H9 (cell line): ENCODE measurements around the gene TAGLN3. TPM values are rescaled to one million over a fixed set of nuclear protein-coding genes. Genes with fewer than 3 reads are reported as not detected.

Source experiments
- DNase-seq: peaks from one replicate; pipeline ENCODE4 v3.0.0-alpha.2; 2017
- H2AFZ ChIP-seq: one replicate; pipeline ENCODE4 v1.6.1; 2013; ENCODE audit warnings: mild to moderate bottlenecking, low read length, control low read depth, moderate library complexity
- H2AK5ac ChIP-seq: 2 replicates; pipeline ENCODE4 v1.6.1; 2013; ENCODE audit warnings: low read length, control low read depth, mixed read lengths; ENCODE audit not compliant: insufficient read length
- H2BK120ac ChIP-seq: one replicate; pipeline ENCODE4 v1.6.1; 2013; ENCODE audit warnings: low read depth, mild to moderate bottlenecking, low read length, control low read depth, inconsistent platforms; ENCODE audit not compliant: poor library complexity, severe bottlenecking
- H2BK12ac ChIP-seq: 2 replicates; pipeline ENCODE4 v1.6.1; 2013; ENCODE audit warnings: low read length, control low read depth, mixed read lengths, low read depth; ENCODE audit not compliant: insufficient read length
- H2BK15ac ChIP-seq: 2 replicates; pipeline ENCODE4 v1.6.1; 2013; ENCODE audit warnings: low read depth, low read length, control low read depth
- H2BK20ac ChIP-seq: one replicate; pipeline ENCODE4 v1.6.1; 2013; ENCODE audit warnings: low read depth, mild to moderate bottlenecking, low read length, control low read depth, inconsistent platforms; ENCODE audit not compliant: poor library complexity, severe bottlenecking
- H2BK5ac ChIP-seq: 2 replicates; pipeline ENCODE4 v1.6.1; 2013; ENCODE audit warnings: low read length, control low read depth, mixed read lengths; ENCODE audit not compliant: insufficient read length
- H3K14ac ChIP-seq: 2 replicates; pipeline ENCODE4 v1.6.1; 2013; ENCODE audit warnings: low read length, control low read depth; ENCODE audit not compliant: insufficient read depth
- H3K18ac ChIP-seq: 2 replicates; pipeline ENCODE4 v1.6.1; 2013; ENCODE audit warnings: low read depth, mild to moderate bottlenecking, mixed read lengths, low read length, control low read depth; ENCODE audit not compliant: insufficient read length
- H3K23ac ChIP-seq: 2 replicates; pipeline ENCODE4 v1.6.1; 2013; ENCODE audit warnings: low read length, control low read depth, mixed read lengths, low read depth; ENCODE audit not compliant: insufficient read length
- H3K23me2 ChIP-seq: 2 replicates; pipeline ENCODE4 v1.6.1; 2013; ENCODE audit warnings: low read depth, mild to moderate bottlenecking, mixed read lengths, low read length, control low read depth; ENCODE audit not compliant: insufficient read length, poor library complexity, severe bottlenecking
- H3K27ac ChIP-seq: 2 replicates; pipeline ENCODE4 v1.5.1; 2013; ENCODE audit warnings: low read length, control low read depth, mixed read lengths, low read depth; ENCODE audit not compliant: insufficient read length
- H3K27me3 ChIP-seq: 2 replicates; pipeline ENCODE4 v1.6.1; 2013; ENCODE audit warnings: low read length, control low read depth, inconsistent platforms; ENCODE audit not compliant: insufficient read depth
- H3K4ac ChIP-seq: 2 replicates; pipeline ENCODE4 v1.6.1; 2013; ENCODE audit warnings: low read depth, mild to moderate bottlenecking, control low read depth, inconsistent platforms, low read length, moderate library complexity
- H3K4me1 ChIP-seq: 2 replicates; pipeline ENCODE4 v1.6.1; 2013; ENCODE audit warnings: low read length, control low read depth, inconsistent platforms; ENCODE audit not compliant: insufficient read depth
- H3K4me2 ChIP-seq: 2 replicates; pipeline ENCODE4 v1.6.1; 2013; ENCODE audit warnings: low read length, control low read depth, mixed read lengths; ENCODE audit not compliant: insufficient read length, insufficient read depth
- H3K56ac ChIP-seq: 2 replicates; pipeline ENCODE4 v1.6.1; 2013; ENCODE audit warnings: low read depth, mild to moderate bottlenecking, mixed read lengths, low read length, control low read depth; ENCODE audit not compliant: insufficient read length
- H3K79me1 ChIP-seq: 2 replicates; pipeline ENCODE4 v1.6.1; 2013; ENCODE audit warnings: low read depth, mild to moderate bottlenecking, moderate library complexity, low read length, control low read depth, inconsistent platforms; ENCODE audit not compliant: insufficient read depth, poor library complexity, severe bottlenecking
- H3K79me2 ChIP-seq: 2 replicates; pipeline ENCODE4 v1.6.1; 2013; ENCODE audit warnings: low read length, control low read depth, inconsistent platforms; ENCODE audit not compliant: insufficient read depth
- H3K9ac ChIP-seq: 2 replicates; pipeline ENCODE4 v1.6.1; 2013; ENCODE audit warnings: low read length, control low read depth, mixed read lengths; ENCODE audit not compliant: insufficient read length; ENCODE audit errors: extremely low read depth
- H3K9me3 ChIP-seq: one replicate; pipeline ENCODE4 v1.6.1; 2013; ENCODE audit warnings: low read depth, low read length, inconsistent platforms; ENCODE audit not compliant: control insufficient read depth
- H3T11ph ChIP-seq: one replicate; pipeline ENCODE4 v1.6.1; 2013; ENCODE audit warnings: mild to moderate bottlenecking, low read length, control low read depth, inconsistent platforms
- H4K20me1 ChIP-seq: one replicate; pipeline ENCODE4 v1.6.1; 2013; ENCODE audit not compliant: control insufficient read depth, insufficient read length, insufficient read depth
- H4K5ac ChIP-seq: 2 replicates; pipeline ENCODE4 v1.6.1; 2013; ENCODE audit warnings: low read depth, mild to moderate bottlenecking, mixed read lengths, low read length, control low read depth; ENCODE audit not compliant: insufficient read length
- H4K8ac ChIP-seq: replicated peaks from 2 replicates; pipeline ENCODE4 v1.6.1; 2013; ENCODE audit warnings: low read length, control low read depth, mixed read lengths, low read depth; ENCODE audit not compliant: insufficient read length
- H4K91ac ChIP-seq: 2 replicates; pipeline ENCODE4 v1.6.1; 2013; ENCODE audit warnings: low read depth, mild to moderate bottlenecking, moderate library complexity, mixed read lengths, low read length, control low read depth; ENCODE audit not compliant: insufficient read length
- H3K27ac Mint-ChIP-seq, 3 experiments: 2 replicates in 2 of 3; 3 replicates in 1 of 3; pipeline ENCODE4 v1.8.0; 2020 to 2021; ENCODE audit warnings: mixed read lengths in 3 of 3, mild to moderate bottlenecking in 1 of 3, moderate library complexity in 1 of 3
- H3K27me3 Mint-ChIP-seq: 2 replicates; pipeline ENCODE4 v1.8.0; 2021; ENCODE audit warnings: low read depth, mild to moderate bottlenecking, moderate library complexity, mixed read lengths
- H3K36me3 Mint-ChIP-seq, 3 experiments: 2 replicates in 2 of 3; 3 replicates in 1 of 3; pipeline ENCODE4 v1.8.0; 2020 to 2021; ENCODE audit warnings: low read depth in 3 of 3, mixed read lengths in 3 of 3; ENCODE audit not compliant: insufficient read depth in 1 of 3
- H3K4me1 Mint-ChIP-seq, 2 experiments: 2 replicates each; pipeline ENCODE4 v1.8.0; 2020; ENCODE audit warnings: mixed read lengths in 2 of 2
- H3K4me3 Mint-ChIP-seq, 2 experiments: 2 replicates in 1 of 2; 3 replicates in 1 of 2; pipeline ENCODE4 v1.8.0; 2020 to 2021; ENCODE audit warnings: mild to moderate bottlenecking in 2 of 2, mixed read lengths in 2 of 2, moderate library complexity in 1 of 2
- H3K9me3 Mint-ChIP-seq, 2 experiments: 2 replicates in 1 of 2; 3 replicates in 1 of 2; pipeline ENCODE4 v1.8.0; 2020; ENCODE audit warnings: mild to moderate bottlenecking in 2 of 2, mixed read lengths in 2 of 2, moderate library complexity in 1 of 2
- CTCF ChIP-seq: fragments of 200-600 bp; sonication (generic); conservative IDR thresholded peaks from 3 replicates; pipeline ENCODE4 v1.8.0; 2021; ENCODE audit warnings: antibody characterized with exemption, mild to moderate bottlenecking
- WGBS: extraction: QIAGEN DNeasy Blood & Tissue Kit; methylation state at CpG from one replicate; pipeline ENCODE4 v1.1.7; 2013; ENCODE audit warnings: missing lambda C conversion rate, low lambda C conversion rate, mixed read lengths; ENCODE audit not compliant: insufficient read length; ENCODE audit errors: extremely low coverage; 5-methylcytosine and 5-hydroxymethylcytosine counted together
- total RNA-seq: library from RNA; stranded (reverse); gene quantifications from 2 replicates; pipeline ENCODE4 v1.2.1, GENCODE V29; 2021

TAGLN3 gene
- total RNA-seq, 1 experiment from 2014 or later = 6.4 TPM

- Histone ChIP-seq H4K5ac (no peak overlapping the region), H2BK20ac (no peak overlapping the region), H3K18ac (no peak overlapping the region), H3T11ph (no peak overlapping the region), H2BK120ac (no peak overlapping the region), H3K56ac (no peak overlapping the region), H3K9ac (no peak overlapping the region), H3K23me2 (no peaks in the 10 kb centered on the region), H3K4ac (no peak overlapping the region), H3K14ac (no peak overlapping the region), H2BK15ac (no peak overlapping the region), H3K4me2 (no peak overlapping the region), H3K4me1 (peaks cover 8% of the 10 kb centered on the region; the same call in 1 of the 2 replicates), H2AFZ (no peak overlapping the region), H3K79me2 (no peaks in the 10 kb centered on the region), H4K20me1 (no peaks in the 10 kb centered on the region), H4K91ac (no peak overlapping the region), H2BK12ac (no peak overlapping the region), H3K9me3 (no peaks in the 10 kb centered on the region), H3K27me3 (no peaks in the 10 kb centered on the region), H3K79me1 (no peaks in the 10 kb centered on the region), H2AK5ac (no peak overlapping the region), H3K23ac (no peak overlapping the region), H4K8ac (no peak overlapping the region), H3K27ac (no peak overlapping the region), H2BK5ac (no peak overlapping the region)
- no peak for DNase-seq
- no peaks in the 10 kb centered on the region for H3K27me3 Mint-ChIP-seq
- H3K9me3 Mint-ChIP-seq = no peaks in the 10 kb centered on the region
- TF ChIP-seq CTCF = no peak
- H3K4me1 Mint-ChIP-seq = peaks cover 14 to 16% of the 10 kb centered on the region in 2 experiments
- no peak overlapping the region for H3K27ac Mint-ChIP-seq
- no peak overlapping the region for H3K4me3 Mint-ChIP-seq
- peaks cover 0 to 2% (median 0%) of the 10 kb centered on the region in 3 experiments; a peak in 1 of 7 replicates for H3K36me3 Mint-ChIP-seq
- WGBS = no CpG with 5 or more reads among the region's 3 CpGs
These were observed 49.0 kb upstream of the TAGLN3 start for GRCh38 chr3:111949712-111950111.
